ENCODE measurements around the gene CDR2. TPM values are rescaled to one million over a fixed set of nuclear protein-coding genes. Genes with fewer than 3 reads are reported as not detected.

Gene CDR2
- total and polyA plus RNA-seq, 2 of the 13 experiments (the other 11 are each of a cell fraction or from before 2014, with no cell fraction given), result 59.0 to 78.9 TPM

- no peak for TF ChIP-seq ZNF33A (CRISPR knock-in tag; IDR thresholded peaks at IDR 0.05; ENCODE audit: borderline replicate concordance)
- peak; percentile 65 for TF ChIP-seq RFX5 (IDR thresholded peaks at IDR 0.05; ENCODE audit: low read depth, low read length)
- peak; percentile 68 for TF ChIP-seq THAP11 (CRISPR knock-in tag; IDR thresholded peaks at IDR 0.05)
- TF ChIP-seq SP1 (IDR thresholded peaks at IDR 0.05), result no peak
- peak; percentile 73; the same call in 1 of the 2 replicates for TF ChIP-seq SP1 (CRISPR knock-in tag; IDR thresholded peaks at IDR 0.05)
- no peak for TF ChIP-seq IKZF5 (CRISPR knock-in tag; IDR thresholded peaks at IDR 0.05)
- 0 out of 2 replicates have a peak, but pooled peaks have one; percentile 74 for TF ChIP-seq ZNF619 (CRISPR knock-in tag; IDR thresholded peaks at IDR 0.05)
- TF ChIP-seq WIZ (CRISPR knock-in tag; IDR thresholded peaks at IDR 0.05), result no peak
- no peak for TF ChIP-seq CSRNP2 (CRISPR knock-in tag; conservative IDR thresholded peaks at IDR 0.05; ENCODE audit: low read depth)
- peak; percentile 64 for TF ChIP-seq SALL1 (CRISPR knock-in tag; IDR thresholded peaks at IDR 0.05)
- no peak; the same call in 1 of the 2 replicates for TF ChIP-seq NR0B2 (CRISPR knock-in tag; IDR thresholded peaks at IDR 0.05)
- TF ChIP-seq MBD4 (IDR thresholded peaks at IDR 0.05; ENCODE audit: borderline replicate concordance, low read length), result no peak
- TF ChIP-seq ZNF570 (CRISPR knock-in tag; IDR thresholded peaks at IDR 0.05; ENCODE audit: borderline replicate concordance), result no peak
- no peak for TF ChIP-seq ZSCAN5A (CRISPR knock-in tag; IDR thresholded peaks at IDR 0.05; ENCODE audit: borderline replicate concordance)
- peak; percentile 83 for TF ChIP-seq NKX3-1 (CRISPR knock-in tag; IDR thresholded peaks at IDR 0.05)
- TF ChIP-seq MTA1 (CRISPR knock-in tag; IDR thresholded peaks at IDR 0.05; ENCODE audit: borderline replicate concordance), result peak; percentile 86
- TF ChIP-seq GTF2F1 (IDR thresholded peaks at IDR 0.05; ENCODE audit: low read length), result no peak
- TF ChIP-seq RNF2 (conservative IDR thresholded peaks at IDR 0.05; ENCODE audit: low read depth), result no peak; the same call in 1 of the 2 replicates
- TF ChIP-seq ZNF737 (CRISPR knock-in tag; IDR thresholded peaks at IDR 0.05; ENCODE audit: borderline replicate concordance), result no peak
- peak; percentile 81 for TF ChIP-seq ZNF782 (CRISPR knock-in tag; IDR thresholded peaks at IDR 0.05; ENCODE audit: borderline replicate concordance)
- 0 out of 2 replicates have a peak, but pooled peaks have one; percentile 92 for TF ChIP-seq CAMTA2 (CRISPR knock-in tag; IDR thresholded peaks at IDR 0.05; ENCODE audit: borderline replicate concordance)
- no peak for TF ChIP-seq ZNF562 (CRISPR knock-in tag; IDR thresholded peaks at IDR 0.05; ENCODE audit: borderline replicate concordance)
- TF ChIP-seq ZHX1 (CRISPR knock-in tag; IDR thresholded peaks at IDR 0.05; ENCODE audit: low read depth), result no peak
Observed at GRCh38 chr16:22374311-22375116, at the start of gene CDR2 (continued).

Data from HepG2 (cell line).